Activated CD8-positive, alpha-beta T cell treated with anti-CD3 and anti-CD28 coated beads for 36 hours (primary cell): ENCODE results near the gene PCDHB4. TPM values are rescaled to one million over a fixed set of nuclear protein-coding genes. Genes with fewer than 3 reads are reported as not detected.
"Not testable (repeated sequence)": the region's sequence is repeated elsewhere in the genome, so short reads cannot be mapped to it uniquely, and the experiment has no call there.

Experiments
- ATAC-seq: fragments of 200-7000 bp; cut with Tn5 transposase; one replicate; pipeline ENCODE4 v1.10.0; 2021; ENCODE audit warnings: mild to moderate bottlenecking, moderate library complexity
- CTCF ChIA-PET: fragments of 350-600 bp; sonication (Branson Sonifier 250); formaldehyde crosslinking; loops from one replicate; lab custom pipeline; 2021; ENCODE audit warnings: antibody characterized with exemption; lab: Charles Lee
- POLR2A ChIA-PET: fragments of 350-600 bp; sonication (Branson Sonifier 250); formaldehyde crosslinking; loops from one replicate; lab custom pipeline; 2021; ENCODE audit warnings: antibody characterized with exemption; lab: Charles Lee
- DNase-seq: peaks from one replicate; pipeline ENCODE4 v3.0.0-alpha.2; 2020
- H3K27ac Mint-ChIP-seq: one replicate; pipeline ENCODE4 v1.8.0; 2021; ENCODE audit warnings: mild to moderate bottlenecking, mixed read lengths
- H3K27me3 Mint-ChIP-seq: one replicate; pipeline ENCODE4 v1.8.0; 2021; ENCODE audit warnings: mixed read lengths
- H3K36me3 Mint-ChIP-seq: one replicate; pipeline ENCODE4 v1.8.0; 2021; ENCODE audit warnings: low read depth, mixed read lengths
- H3K4me1 Mint-ChIP-seq: one replicate; pipeline ENCODE4 v1.8.0; 2021; ENCODE audit warnings: low read depth, mixed read lengths
- H3K4me3 Mint-ChIP-seq: one replicate; pipeline ENCODE4 v1.8.0; 2021; ENCODE audit warnings: mild to moderate bottlenecking, moderate library complexity, mixed read lengths
- H3K9me3 Mint-ChIP-seq: one replicate; pipeline ENCODE4 v1.8.0; 2021; ENCODE audit warnings: mixed read lengths
- CTCF ChIP-seq: fragments of 200-600 bp; IDR thresholded peaks from one replicate; pipeline ENCODE4 v1.8.0; 2022; ENCODE audit warnings: antibody characterized with exemption, mild to moderate bottlenecking
- intact Hi-C: fragments of 100-400 bp; cut with micrococcal nuclease; formaldehyde crosslinking; loops from one replicate; pipeline ENCODE4 v1.10.0; 2022
- total RNA-seq, 2 experiments: library from RNA; stranded (reverse); gene quantifications; one replicate each; pipeline ENCODE4 v1.2.3, GENCODE V29; 2021

The PCDHB4 gene
- total RNA-seq, 2 experiments from 2014 or later = not detected

- POLR2A ChIA-PET = no interaction called here
- no peaks in the 10 kb centered on the region for H3K4me1 Mint-ChIP-seq
- no peak overlapping the region for H3K27ac Mint-ChIP-seq
- no peak overlapping the region for H3K4me3 Mint-ChIP-seq
- intact Hi-C loops = no loop called here
- H3K36me3 Mint-ChIP-seq = peaks cover 17% of the 10 kb centered on the region
- peaks cover 18% of the 10 kb centered on the region for H3K9me3 Mint-ChIP-seq
- no peak for DNase-seq
- CTCF ChIA-PET = interaction anchor here (1.2 kb wide), 1 partner anchor 333 kb away, joined by 5 read pairs; no protein-coding TSS in a partner anchor
- no peak for ATAC-seq
- no peak for TF ChIP-seq CTCF
- peaks cover 35% of the 10 kb centered on the region for H3K27me3 Mint-ChIP-seq
Measured at GRCh38 chr5:141150993-141151325, 29.3 kb downstream of the PCDHB4 start.

- POLR2A ChIA-PET, H3K27ac Mint-ChIP-seq: not testable (repeated sequence)
Measured at GRCh38 chr5:141151632-141152031, 30.0 kb downstream of the PCDHB4 start.

DNA sequence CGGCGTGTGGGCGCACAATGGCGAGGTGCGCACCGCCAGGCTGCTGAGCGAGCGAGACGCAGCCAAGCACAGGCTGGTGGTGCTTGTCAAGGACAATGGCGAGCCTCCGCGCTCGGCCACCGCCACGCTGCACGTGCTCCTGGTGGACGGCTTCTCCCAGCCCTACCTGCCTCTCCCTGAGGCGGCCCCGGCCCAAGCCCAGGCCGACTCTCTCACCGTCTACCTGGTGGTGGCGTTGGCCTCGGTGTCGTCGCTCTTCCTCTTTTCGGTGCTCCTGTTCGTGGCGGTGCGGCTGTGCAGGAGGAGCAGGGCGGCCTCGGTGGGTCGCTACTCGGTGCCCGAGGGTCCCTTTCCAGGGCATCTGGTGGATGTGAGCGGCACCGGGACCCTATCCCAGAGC lies 30.5 kb downstream of the PCDHB4 start:
- H3K27me3 Mint-ChIP-seq = peaks cover 39% of the 10 kb centered on the region
- intact Hi-C loops = not testable (repeated sequence)

More at GRCh38 chr5:141151632-141152031, 30.0 kb downstream of the PCDHB4 start:
- intact Hi-C loops, ATAC-seq, H3K4me1 Mint-ChIP-seq, CTCF ChIA-PET, H3K4me3 Mint-ChIP-seq, DNase-seq: not testable (repeated sequence)
- Mint-ChIP-seq H3K36me3 (peaks cover 17% of the 10 kb centered on the region), H3K27me3 (peaks cover 38% of the 10 kb centered on the region), H3K9me3 (peaks cover 24% of the 10 kb centered on the region)

GRCh38 chr5:141155540-141156374 lies 34.1 kb downstream of the PCDHB4 start:
- TF ChIP-seq CTCF = no peak
- ATAC-seq = no peak
- ChIA-PET CTCF (interaction anchor here (0.9 to 1.5 kb wide), 9 partner anchors 10 to 300 kb away, joined by 3 to 4 read pairs (median 3); partner anchors contain the start of genes PCDHA10, PCDHB5 and PCDHB7), POLR2A (no interaction called here)
- no peak for DNase-seq
- Mint-ChIP-seq H3K36me3 (peaks cover 16% of the 10 kb centered on the region), H3K4me1 (no peaks in the 10 kb centered on the region), H3K9me3 (peaks cover 30% of the 10 kb centered on the region), H3K27ac (no peak overlapping the region), H3K27me3 (peaks cover 36% of the 10 kb centered on the region), H3K4me3 (no peak overlapping the region)
- intact Hi-C loops = no loop called here

More for the DNA sequence above, 30.5 kb downstream of the PCDHB4 start:
- H3K4me1 Mint-ChIP-seq, H3K4me3 Mint-ChIP-seq, DNase-seq, CTCF ChIA-PET, POLR2A ChIA-PET, ATAC-seq, H3K27ac Mint-ChIP-seq: not testable (repeated sequence)
- Mint-ChIP-seq H3K9me3 (peaks cover 27% of the 10 kb centered on the region), H3K36me3 (peaks cover 17% of the 10 kb centered on the region)

DNA sequence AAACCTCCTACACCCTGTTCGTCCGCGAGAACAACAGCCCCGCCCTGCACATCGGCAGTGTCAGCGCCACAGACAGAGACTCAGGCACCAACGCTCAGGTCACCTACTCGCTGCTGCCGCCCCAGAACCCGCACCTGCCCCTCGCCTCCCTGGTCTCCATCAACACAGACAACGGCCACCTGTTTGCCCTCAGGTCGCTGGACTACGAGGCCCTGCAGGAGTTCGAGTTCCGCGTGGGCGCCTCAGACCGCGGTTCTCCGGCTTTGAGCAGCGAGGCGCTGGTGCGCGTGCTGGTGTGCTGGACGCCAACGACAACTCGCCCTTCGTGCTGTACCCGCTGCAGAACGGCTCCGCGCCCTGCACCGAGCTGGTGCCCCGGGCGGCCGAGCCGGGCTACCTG lies 35.7 kb downstream of the PCDHB4 start:
- H3K4me3 Mint-ChIP-seq, H3K36me3 Mint-ChIP-seq, POLR2A ChIA-PET, DNase-seq, H3K4me1 Mint-ChIP-seq, intact Hi-C loops, CTCF ChIA-PET, H3K27ac Mint-ChIP-seq, ATAC-seq: not testable (repeated sequence)
- H3K9me3 Mint-ChIP-seq = peaks cover 21% of the 10 kb centered on the region
- peaks cover 26% of the 10 kb centered on the region for H3K27me3 Mint-ChIP-seq

- POLR2A ChIA-PET = not testable (repeated sequence)
- H3K27me3 Mint-ChIP-seq = peaks cover 25% of the 10 kb centered on the region
Measured at GRCh38 chr5:141157901-141158300, 36.3 kb downstream of the PCDHB4 start.

More at GRCh38 chr5:141157901-141158300, 36.3 kb downstream of the PCDHB4 start:
- H3K4me3 Mint-ChIP-seq, H3K4me1 Mint-ChIP-seq, H3K27ac Mint-ChIP-seq, intact Hi-C loops, ATAC-seq, H3K36me3 Mint-ChIP-seq, DNase-seq: not testable (repeated sequence)
- CTCF ChIA-PET = interaction anchor here (1.7 kb wide), 1 partner anchor 8 kb away, joined by 5 read pairs; the partner anchor contains the start of gene PCDHB6
- peaks cover 20% of the 10 kb centered on the region for H3K9me3 Mint-ChIP-seq
